ENCODE data around the gene UACA.

GRCh38 chr15:70653426-70653825 lies 109.9 kb downstream of the UACA start:
- no peak for TF ChIP-seq ARNT (IDR thresholded peaks at IDR 0.05)
- TF ChIP-seq SP1 (IDR thresholded peaks at IDR 0.05): no peak
- no peak for TF ChIP-seq HDGF (IDR thresholded peaks at IDR 0.05; ENCODE audit: borderline replicate concordance)
- no peak for TF ChIP-seq ELF4 (IDR thresholded peaks at IDR 0.05)
- no peak for TF ChIP-seq SUZ12 (IDR thresholded peaks at IDR 0.05)
- TF ChIP-seq FOXM1 (IDR thresholded peaks at IDR 0.05; ENCODE audit: borderline replicate concordance): no peak
- TF ChIP-seq CTBP1 (IDR thresholded peaks at IDR 0.05; ENCODE audit: borderline replicate concordance): no peak
- no peak for TF ChIP-seq FOXA1 (IDR thresholded peaks at IDR 0.05)
- TF ChIP-seq LEF1 (IDR thresholded peaks at IDR 0.05; ENCODE audit: borderline replicate concordance): no peak
- no peak for TF ChIP-seq NFRKB (IDR thresholded peaks at IDR 0.05)

Data from HEK293T (cell line).